HepG2 (cell line): Measurements from ENCODE around the gene SLC17A8. TPM values are rescaled to one million over a fixed set of nuclear protein-coding genes. Genes with fewer than 3 reads are reported as not detected.
A peak's percentile ranks its signal among the peaks of the same experiment; 100 is the strongest.

Experiments
- AHR ChIP-seq: IDR thresholded peaks from 2 replicates; pipeline ENCODE4 v1.6.1; 2018; ENCODE audit warnings: missing genetic modification reagents, missing compliant biosample characterization
- FOSL2 ChIP-seq: sonication (generic); formaldehyde crosslinking; IDR thresholded peaks from 2 replicates; pipeline ENCODE4 v1.4.0; 2020; ENCODE audit warnings: missing genetic modification reagents
- FOXC1 ChIP-seq: sonication (generic); formaldehyde crosslinking; IDR thresholded peaks from 2 replicates; pipeline ENCODE4 v1.8.0; 2022; ENCODE audit warnings: mild to moderate bottlenecking, missing genetic modification reagents, borderline replicate concordance
- MIXL1 ChIP-seq: IDR thresholded peaks from 2 replicates; pipeline ENCODE4 v1.6.1; 2016
- NFYB ChIP-seq: sonication (generic); formaldehyde crosslinking; IDR thresholded peaks from 2 replicates; pipeline ENCODE4 v1.4.0; 2020; ENCODE audit warnings: missing genetic modification reagents
- PHF8 ChIP-seq: sonication (generic); formaldehyde crosslinking; IDR thresholded peaks from 2 replicates; pipeline ENCODE4 v1.5.0; 2020; ENCODE audit warnings: missing genetic modification reagents
- POGZ ChIP-seq: sonication (generic); formaldehyde crosslinking; IDR thresholded peaks from 2 replicates; pipeline ENCODE4 v1.4.0; 2020; ENCODE audit warnings: mild to moderate bottlenecking, missing genetic modification reagents
- SALL2 ChIP-seq: sonication (generic); formaldehyde crosslinking; IDR thresholded peaks from 2 replicates; pipeline ENCODE4 v1.8.1; 2023; ENCODE audit warnings: mild to moderate bottlenecking, missing genetic modification reagents, inconsistent platforms
- TAF15 ChIP-seq: fragments of 200-400 bp; formaldehyde crosslinking; IDR thresholded peaks from one replicate; pipeline ENCODE4 v1.6.1; 2018; ENCODE audit warnings: mild to moderate bottlenecking, low read depth, low read length; ENCODE audit not compliant: poor library complexity, severe bottlenecking
- U2AF2 ChIP-seq: fragments of 200-400 bp; formaldehyde crosslinking; IDR thresholded peaks from 2 replicates; pipeline ENCODE4 v1.6.1; 2017; ENCODE audit warnings: low read depth, mild to moderate bottlenecking, low read length
- ZFP62 ChIP-seq: sonication (generic); formaldehyde crosslinking; IDR thresholded peaks from 2 replicates; pipeline ENCODE4 v1.4.0; 2020; ENCODE audit warnings: missing genetic modification reagents
- ZFY ChIP-seq: sonication (generic); formaldehyde crosslinking; IDR thresholded peaks from 2 replicates; pipeline ENCODE4 v1.4.0; 2020; ENCODE audit warnings: missing genetic modification reagents
- ZNF101 ChIP-seq: sonication (generic); formaldehyde crosslinking; IDR thresholded peaks from 2 replicates; pipeline ENCODE4 v1.4.0; 2020; ENCODE audit warnings: mild to moderate bottlenecking, low read depth, missing genetic modification reagents, borderline replicate concordance
- ZNF274 ChIP-seq: sonication (generic); formaldehyde crosslinking; IDR thresholded peaks from 2 replicates; pipeline ENCODE4 v1.5.1; 2020; ENCODE audit warnings: mild to moderate bottlenecking, missing genetic modification reagents
- ZNF446 ChIP-seq: sonication (generic); formaldehyde crosslinking; IDR thresholded peaks from 2 replicates; pipeline ENCODE4 v1.5.0; 2020; ENCODE audit warnings: mild to moderate bottlenecking, missing genetic modification reagents
- ZNF451 ChIP-seq: sonication (generic); formaldehyde crosslinking; IDR thresholded peaks from 2 replicates; pipeline ENCODE4 v1.5.0; 2020; ENCODE audit warnings: mild to moderate bottlenecking, missing genetic modification reagents
- ZNF552 ChIP-seq: sonication (generic); formaldehyde crosslinking; IDR thresholded peaks from 2 replicates; pipeline ENCODE4 v1.9.0; 2022; ENCODE audit warnings: missing genetic modification reagents, mild to moderate bottlenecking, borderline replicate concordance
- ZNF674 ChIP-seq: sonication (generic); formaldehyde crosslinking; IDR thresholded peaks from 2 replicates; pipeline ENCODE4 v1.5.0; 2020; ENCODE audit warnings: low read depth, mild to moderate bottlenecking, missing genetic modification reagents
- ZNF816 ChIP-seq: sonication (generic); formaldehyde crosslinking; IDR thresholded peaks from 2 replicates; pipeline ENCODE4 v1.8.0; 2022; ENCODE audit warnings: missing genetic modification reagents, mild to moderate bottlenecking, borderline replicate concordance
- ZNF850 ChIP-seq: sonication (generic); formaldehyde crosslinking; conservative IDR thresholded peaks from 2 replicates; pipeline ENCODE4 v1.9.0; 2021; ENCODE audit warnings: mild to moderate bottlenecking, missing genetic modification reagents
- polyA plus RNA-seq, 8 experiments: library from polyadenylated mRNA; depleted of rRNA in 3 of 8; stranded (reverse) in 7 of 8; unstranded in 1 of 8; fragments of >200 nt; fragmentation: Illumina TruSeq in 4 of 8; extraction: Trizol in 4 of 8; gene quantifications; 2 replicates each; pipeline versions ENCODE4 v1.2.1 to v1.2.3, GENCODE V29; 2011 to 2016; ENCODE audit warnings: low read depth in 4 of 8, missing spikeins in 1 of 8, mixed read lengths in 1 of 8; ENCODE audit not compliant: insufficient read depth in 1 of 8
- total RNA-seq, 5 experiments: library from RNA; depleted of rRNA; stranded (reverse); fragments of >200 nt; fragmentation: Illumina TruSeq; extraction: Trizol; gene quantifications; 2 replicates each; pipeline ENCODE4 v1.2.3, GENCODE V29; 2016; ENCODE audit warnings: low read depth in 1 of 5
- TF ChIP-seq, protein P1 (sequence below): sonication (generic); formaldehyde crosslinking; IDR thresholded peaks from 2 replicates; pipeline ENCODE4 v1.4.0; 2020; ENCODE audit warnings: low read depth, mild to moderate bottlenecking, missing genetic modification reagents
- TF ChIP-seq, protein P2 (sequence below): sonication (generic); formaldehyde crosslinking; IDR thresholded peaks from 2 replicates; pipeline ENCODE4 v1.4.0; 2020; ENCODE audit warnings: missing genetic modification reagents
- TF ChIP-seq, protein P3 (sequence below): sonication (generic); formaldehyde crosslinking; IDR thresholded peaks from 2 replicates; pipeline ENCODE4 v1.4.0; 2020; ENCODE audit warnings: missing genetic modification reagents, borderline replicate concordance
- TF ChIP-seq, protein P4 (sequence below), 2 experiments: IDR thresholded peaks; 2 replicates each; pipeline ENCODE4 v1.6.1; 2011 to 2012; ENCODE audit warnings: low read length in 2 of 2, borderline replicate concordance in 1 of 2, low read depth in 1 of 2, mild to moderate bottlenecking in 1 of 2, moderate library complexity in 1 of 2

The SLC17A8 gene
- total and polyA plus RNA-seq, 2 of the 13 experiments (the other 11 are each of a cell fraction or from before 2014, with no cell fraction given), result 0.07 to 0.15 TPM

DNA sequence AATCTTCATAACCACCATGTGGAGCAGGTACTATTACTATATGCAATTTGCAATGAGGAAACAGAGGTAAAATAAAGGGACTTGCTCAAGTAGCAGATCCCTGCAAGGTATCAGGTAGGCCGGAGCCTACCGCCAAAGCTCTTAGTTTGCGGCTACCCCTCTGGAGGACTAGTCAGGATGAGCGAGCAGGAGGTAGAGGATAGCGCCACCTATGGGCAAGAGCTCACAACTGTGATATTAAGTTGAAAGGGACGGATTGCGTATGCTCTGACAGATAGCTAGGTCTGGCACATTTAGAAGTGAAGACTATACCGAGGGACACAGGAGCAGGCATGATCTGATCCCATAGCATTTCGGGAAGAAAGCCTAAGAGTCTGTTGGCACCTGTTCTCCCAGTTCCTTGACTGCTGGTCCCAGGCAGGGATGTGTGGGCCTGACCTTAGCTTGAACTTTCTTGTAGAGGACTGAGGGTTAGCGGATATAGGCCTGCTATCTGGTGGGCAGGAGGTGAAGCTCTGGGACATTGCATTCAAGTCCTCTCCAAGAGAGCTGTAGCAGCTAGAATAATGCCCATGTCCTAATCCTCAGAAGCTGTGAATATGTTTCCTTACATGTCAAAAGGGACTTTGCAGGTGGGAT is 48.0 kb downstream of the SLC17A8 start (continued):
- TF ChIP-seq ZNF552 (CRISPR knock-in tag) (no peak), ZNF451 (CRISPR knock-in tag) (no peak), AHR (CRISPR knock-in tag) (no peak), ZFY (CRISPR knock-in tag) (peak; percentile 55), FOSL2 (CRISPR knock-in tag) (0 out of 2 replicates have a peak, but pooled peaks have one; percentile 29), POGZ (CRISPR knock-in tag) (0 out of 2 replicates have a peak, but pooled peaks have one; percentile 49), TAF15 (no peak), MIXL1 (peak; percentile 49; the same call in 1 of the 2 replicates), ZNF274 (CRISPR knock-in tag) (no peak), SALL2 (CRISPR knock-in tag) (no peak), ZNF446 (CRISPR knock-in tag) (no peak), ZFP62 (CRISPR knock-in tag) (no peak), ZNF674 (CRISPR knock-in tag) (no peak), PHF8 (CRISPR knock-in tag) (no peak), NFYB (no peak), ZNF850 (CRISPR knock-in tag) (no peak), ZNF101 (CRISPR knock-in tag) (no peak), FOXC1 (CRISPR knock-in tag) (0 out of 2 replicates have a peak, but pooled peaks have one; percentile 44), ZNF816 (no peak), U2AF2 (no peak)
- TF ChIP-seq, protein P1, sequence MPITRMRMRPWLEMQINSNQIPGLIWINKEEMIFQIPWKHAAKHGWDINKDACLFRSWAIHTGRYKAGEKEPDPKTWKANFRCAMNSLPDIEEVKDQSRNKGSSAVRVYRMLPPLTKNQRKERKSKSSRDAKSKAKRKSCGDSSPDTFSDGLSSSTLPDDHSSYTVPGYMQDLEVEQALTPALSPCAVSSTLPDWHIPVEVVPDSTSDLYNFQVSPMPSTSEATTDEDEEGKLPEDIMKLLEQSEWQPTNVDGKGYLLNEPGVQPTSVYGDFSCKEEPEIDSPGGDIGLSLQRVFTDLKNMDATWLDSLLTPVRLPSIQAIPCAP (CRISPR knock-in tag), result no peak
- TF ChIP-seq, protein P2, sequence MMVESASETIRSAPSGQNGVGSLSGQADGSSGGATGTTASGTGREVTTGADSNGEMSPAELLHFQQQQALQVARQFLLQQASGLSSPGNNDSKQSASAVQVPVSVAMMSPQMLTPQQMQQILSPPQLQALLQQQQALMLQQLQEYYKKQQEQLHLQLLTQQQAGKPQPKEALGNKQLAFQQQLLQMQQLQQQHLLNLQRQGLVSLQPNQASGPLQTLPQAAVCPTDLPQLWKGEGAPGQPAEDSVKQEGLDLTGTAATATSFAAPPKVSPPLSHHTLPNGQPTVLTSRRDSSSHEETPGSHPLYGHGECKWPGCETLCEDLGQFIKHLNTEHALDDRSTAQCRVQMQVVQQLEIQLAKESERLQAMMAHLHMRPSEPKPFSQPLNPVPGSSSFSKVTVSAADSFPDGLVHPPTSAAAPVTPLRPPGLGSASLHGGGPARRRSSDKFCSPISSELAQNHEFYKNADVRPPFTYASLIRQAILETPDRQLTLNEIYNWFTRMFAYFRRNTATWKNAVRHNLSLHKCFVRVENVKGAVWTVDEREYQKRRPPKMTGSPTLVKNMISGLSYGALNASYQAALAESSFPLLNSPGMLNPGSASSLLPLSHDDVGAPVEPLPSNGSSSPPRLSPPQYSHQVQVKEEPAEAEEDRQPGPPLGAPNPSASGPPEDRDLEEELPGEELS (CRISPR knock-in tag), result no peak
- TF ChIP-seq, protein P3, sequence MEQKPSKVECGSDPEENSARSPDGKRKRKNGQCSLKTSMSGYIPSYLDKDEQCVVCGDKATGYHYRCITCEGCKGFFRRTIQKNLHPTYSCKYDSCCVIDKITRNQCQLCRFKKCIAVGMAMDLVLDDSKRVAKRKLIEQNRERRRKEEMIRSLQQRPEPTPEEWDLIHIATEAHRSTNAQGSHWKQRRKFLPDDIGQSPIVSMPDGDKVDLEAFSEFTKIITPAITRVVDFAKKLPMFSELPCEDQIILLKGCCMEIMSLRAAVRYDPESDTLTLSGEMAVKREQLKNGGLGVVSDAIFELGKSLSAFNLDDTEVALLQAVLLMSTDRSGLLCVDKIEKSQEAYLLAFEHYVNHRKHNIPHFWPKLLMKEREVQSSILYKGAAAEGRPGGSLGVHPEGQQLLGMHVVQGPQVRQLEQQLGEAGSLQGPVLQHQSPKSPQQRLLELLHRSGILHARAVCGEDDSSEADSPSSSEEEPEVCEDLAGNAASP, result peak; percentile 42; the same call in 1 of the 2 replicates
- TF ChIP-seq, protein P4, sequence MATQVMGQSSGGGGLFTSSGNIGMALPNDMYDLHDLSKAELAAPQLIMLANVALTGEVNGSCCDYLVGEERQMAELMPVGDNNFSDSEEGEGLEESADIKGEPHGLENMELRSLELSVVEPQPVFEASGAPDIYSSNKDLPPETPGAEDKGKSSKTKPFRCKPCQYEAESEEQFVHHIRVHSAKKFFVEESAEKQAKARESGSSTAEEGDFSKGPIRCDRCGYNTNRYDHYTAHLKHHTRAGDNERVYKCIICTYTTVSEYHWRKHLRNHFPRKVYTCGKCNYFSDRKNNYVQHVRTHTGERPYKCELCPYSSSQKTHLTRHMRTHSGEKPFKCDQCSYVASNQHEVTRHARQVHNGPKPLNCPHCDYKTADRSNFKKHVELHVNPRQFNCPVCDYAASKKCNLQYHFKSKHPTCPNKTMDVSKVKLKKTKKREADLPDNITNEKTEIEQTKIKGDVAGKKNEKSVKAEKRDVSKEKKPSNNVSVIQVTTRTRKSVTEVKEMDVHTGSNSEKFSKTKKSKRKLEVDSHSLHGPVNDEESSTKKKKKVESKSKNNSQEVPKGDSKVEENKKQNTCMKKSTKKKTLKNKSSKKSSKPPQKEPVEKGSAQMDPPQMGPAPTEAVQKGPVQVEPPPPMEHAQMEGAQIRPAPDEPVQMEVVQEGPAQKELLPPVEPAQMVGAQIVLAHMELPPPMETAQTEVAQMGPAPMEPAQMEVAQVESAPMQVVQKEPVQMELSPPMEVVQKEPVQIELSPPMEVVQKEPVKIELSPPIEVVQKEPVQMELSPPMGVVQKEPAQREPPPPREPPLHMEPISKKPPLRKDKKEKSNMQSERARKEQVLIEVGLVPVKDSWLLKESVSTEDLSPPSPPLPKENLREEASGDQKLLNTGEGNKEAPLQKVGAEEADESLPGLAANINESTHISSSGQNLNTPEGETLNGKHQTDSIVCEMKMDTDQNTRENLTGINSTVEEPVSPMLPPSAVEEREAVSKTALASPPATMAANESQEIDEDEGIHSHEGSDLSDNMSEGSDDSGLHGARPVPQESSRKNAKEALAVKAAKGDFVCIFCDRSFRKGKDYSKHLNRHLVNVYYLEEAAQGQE (IDR thresholded peaks at IDR 0.05; ENCODE audit: borderline replicate concordance in 1 of 2, low read depth in 1 of 2, low read length in 2 of 2), result no peak
